ENCODE results near the gene HADH.

The HADH gene

GRCh38 chr4:107987916-107988762 lies 1.6 kb upstream of the HADH start:
- TF ChIP-seq CTCF (IDR thresholded peaks at IDR 0.05; ENCODE audit: low read depth, low read length), result no peak
- in situ Hi-C loops (cut with HindIII; ENCODE audit: low sequenced_read_pairs), result no loop called here
- no peak for DNase-seq (ENCODE audit: low read depth, low spot score)
- H3K4me3 ChIP-seq (ENCODE audit: low read depth, low read length), result no peak overlapping the region

GRCh38 chr4:107988763-107989035 lies 990 bp upstream of the HADH start:
- TF ChIP-seq CTCF (IDR thresholded peaks at IDR 0.05; ENCODE audit: low read depth, low read length), result no peak
- in situ Hi-C loops (cut with HindIII; ENCODE audit: low sequenced_read_pairs), result no loop called here
- no peak for DNase-seq (ENCODE audit: low read depth, low spot score)
- no peak overlapping the region for H3K4me3 ChIP-seq (ENCODE audit: low read depth, low read length)

- no peak for DNase-seq (ENCODE audit: low read depth, low spot score)
- in situ Hi-C loops (cut with HindIII; ENCODE audit: low sequenced_read_pairs), result no loop called here
- TF ChIP-seq CTCF (IDR thresholded peaks at IDR 0.05; ENCODE audit: low read depth, low read length), result no peak
Observed at GRCh38 chr4:107989162-107989536, 540 bp upstream of the HADH start.

GRCh38 chr4:107991945-107992630 lies 2.4 kb downstream of the HADH start:
- DNase-seq (ENCODE audit: low read depth, low spot score), result no peak
- in situ Hi-C loops (cut with HindIII; ENCODE audit: low sequenced_read_pairs), result no loop called here
- TF ChIP-seq CTCF (IDR thresholded peaks at IDR 0.05; ENCODE audit: low read depth, low read length), result no peak
- no peak overlapping the region for H3K4me3 ChIP-seq (ENCODE audit: low read depth, low read length)

More at GRCh38 chr4:107989162-107989536, 540 bp upstream of the HADH start:
- peak overlapping the region; percentile 70 for H3K4me3 ChIP-seq (ENCODE audit: low read depth, low read length)

GRCh38 chr4:107993969-107994368 lies 4.3 kb downstream of the HADH start:
- DNase-seq (ENCODE audit: low read depth, low spot score), result no peak
- in situ Hi-C loops (cut with HindIII; ENCODE audit: low sequenced_read_pairs), result no loop called here
- no peak for TF ChIP-seq CTCF (IDR thresholded peaks at IDR 0.05; ENCODE audit: low read depth, low read length)
- no peak overlapping the region for H3K4me3 ChIP-seq (ENCODE audit: low read depth, low read length)

- in situ Hi-C loops (cut with HindIII; ENCODE audit: low sequenced_read_pairs), result no loop called here
- no peak overlapping the region for H3K4me3 ChIP-seq (ENCODE audit: low read depth, low read length)
- no peak for DNase-seq (ENCODE audit: low read depth, low spot score)
- no peak for TF ChIP-seq CTCF (IDR thresholded peaks at IDR 0.05; ENCODE audit: low read depth, low read length)
Observed at GRCh38 chr4:107994894-107995293, 5.2 kb downstream of the HADH start.

All from astrocyte of the spinal cord (primary cell).